ENCODE data around the gene DDX41.

- TF ChIP-seq POLR2AphosphoS5 (IDR thresholded peaks at IDR 0.05; ENCODE audit: low read depth, low read length) = no peak
- no peak for TF ChIP-seq POLR2A (IDR thresholded peaks at IDR 0.05; ENCODE audit: low read depth, low read length)
These were observed 38.9 kb downstream of the DDX41 start for GRCh38 chr5:177477701-177478477.
